HepG2 (cell line): ENCODE results near the gene XXYLT1.

Experiments
- ATM ChIP-seq: fragments of 450-650 bp; IDR thresholded peaks from 2 replicates; pipeline ENCODE4 v1.7.1; 2017; ENCODE audit warnings: mild to moderate bottlenecking, borderline replicate concordance
- DPF2 ChIP-seq: sonication (generic); formaldehyde crosslinking; IDR thresholded peaks from 2 replicates; pipeline ENCODE4 v1.4.0; 2020; ENCODE audit warnings: mild to moderate bottlenecking, low read depth, missing genetic modification reagents, borderline replicate concordance
- HNRNPUL1 ChIP-seq: fragments of 200-400 bp; formaldehyde crosslinking; IDR thresholded peaks from 2 replicates; pipeline ENCODE4 v1.6.1; 2017; ENCODE audit warnings: low read depth, mild to moderate bottlenecking, low read length, moderate library complexity
- STAT5B ChIP-seq: sonication (generic); formaldehyde crosslinking; IDR thresholded peaks from 2 replicates; pipeline ENCODE4 v1.4.0; 2020; ENCODE audit warnings: missing genetic modification reagents
- ZNF274 ChIP-seq: sonication (generic); formaldehyde crosslinking; IDR thresholded peaks from 2 replicates; pipeline ENCODE4 v1.5.1; 2020; ENCODE audit warnings: mild to moderate bottlenecking, missing genetic modification reagents
- TF ChIP-seq, protein P1 (sequence below): IDR thresholded peaks from 2 replicates; pipeline ENCODE4 v1.6.1; 2016; ENCODE audit warnings: low read depth, missing genetic modification reagents, missing compliant biosample characterization
- TF ChIP-seq, protein P2 (sequence below): sonication (generic); formaldehyde crosslinking; IDR thresholded peaks from 2 replicates; pipeline ENCODE4 v1.5.0; 2020; ENCODE audit warnings: mild to moderate bottlenecking, missing genetic modification reagents, moderate library complexity
- TF ChIP-seq, protein P3 (sequence below): IDR thresholded peaks from 2 replicates; pipeline ENCODE4 v1.6.1; 2016; ENCODE audit warnings: control low read depth
- TF ChIP-seq, protein P4 (sequence below): sonication (generic); formaldehyde crosslinking; IDR thresholded peaks from 2 replicates; pipeline ENCODE4 v1.4.0; 2020; ENCODE audit warnings: low read depth, mild to moderate bottlenecking, missing genetic modification reagents

DNA sequence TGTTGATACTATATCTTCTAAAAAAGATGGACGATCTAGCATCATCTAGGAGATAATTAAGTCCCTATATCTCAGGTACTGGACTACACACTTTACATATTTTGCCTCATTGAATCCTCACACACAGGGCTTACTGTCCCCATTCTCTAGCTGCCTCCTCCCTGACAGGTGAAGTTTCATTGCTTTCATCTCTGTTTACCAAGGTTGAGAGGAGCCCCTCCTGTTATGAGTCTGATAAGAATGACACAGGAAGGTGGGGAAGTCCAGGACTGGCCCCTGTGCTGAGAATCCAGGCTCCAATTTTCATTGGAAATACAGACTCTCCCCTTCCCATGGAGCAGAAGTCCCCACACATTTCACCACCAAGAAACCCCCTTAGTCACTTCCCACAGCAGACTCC is 105.2 kb downstream of the XXYLT1 start:
- TF ChIP-seq ZNF274 (CRISPR knock-in tag) (no peak), STAT5B (CRISPR knock-in tag) (no peak), ATM (no peak), DPF2 (CRISPR knock-in tag) (peak; percentile 77), HNRNPUL1 (no peak)
- TF ChIP-seq, protein P1, sequence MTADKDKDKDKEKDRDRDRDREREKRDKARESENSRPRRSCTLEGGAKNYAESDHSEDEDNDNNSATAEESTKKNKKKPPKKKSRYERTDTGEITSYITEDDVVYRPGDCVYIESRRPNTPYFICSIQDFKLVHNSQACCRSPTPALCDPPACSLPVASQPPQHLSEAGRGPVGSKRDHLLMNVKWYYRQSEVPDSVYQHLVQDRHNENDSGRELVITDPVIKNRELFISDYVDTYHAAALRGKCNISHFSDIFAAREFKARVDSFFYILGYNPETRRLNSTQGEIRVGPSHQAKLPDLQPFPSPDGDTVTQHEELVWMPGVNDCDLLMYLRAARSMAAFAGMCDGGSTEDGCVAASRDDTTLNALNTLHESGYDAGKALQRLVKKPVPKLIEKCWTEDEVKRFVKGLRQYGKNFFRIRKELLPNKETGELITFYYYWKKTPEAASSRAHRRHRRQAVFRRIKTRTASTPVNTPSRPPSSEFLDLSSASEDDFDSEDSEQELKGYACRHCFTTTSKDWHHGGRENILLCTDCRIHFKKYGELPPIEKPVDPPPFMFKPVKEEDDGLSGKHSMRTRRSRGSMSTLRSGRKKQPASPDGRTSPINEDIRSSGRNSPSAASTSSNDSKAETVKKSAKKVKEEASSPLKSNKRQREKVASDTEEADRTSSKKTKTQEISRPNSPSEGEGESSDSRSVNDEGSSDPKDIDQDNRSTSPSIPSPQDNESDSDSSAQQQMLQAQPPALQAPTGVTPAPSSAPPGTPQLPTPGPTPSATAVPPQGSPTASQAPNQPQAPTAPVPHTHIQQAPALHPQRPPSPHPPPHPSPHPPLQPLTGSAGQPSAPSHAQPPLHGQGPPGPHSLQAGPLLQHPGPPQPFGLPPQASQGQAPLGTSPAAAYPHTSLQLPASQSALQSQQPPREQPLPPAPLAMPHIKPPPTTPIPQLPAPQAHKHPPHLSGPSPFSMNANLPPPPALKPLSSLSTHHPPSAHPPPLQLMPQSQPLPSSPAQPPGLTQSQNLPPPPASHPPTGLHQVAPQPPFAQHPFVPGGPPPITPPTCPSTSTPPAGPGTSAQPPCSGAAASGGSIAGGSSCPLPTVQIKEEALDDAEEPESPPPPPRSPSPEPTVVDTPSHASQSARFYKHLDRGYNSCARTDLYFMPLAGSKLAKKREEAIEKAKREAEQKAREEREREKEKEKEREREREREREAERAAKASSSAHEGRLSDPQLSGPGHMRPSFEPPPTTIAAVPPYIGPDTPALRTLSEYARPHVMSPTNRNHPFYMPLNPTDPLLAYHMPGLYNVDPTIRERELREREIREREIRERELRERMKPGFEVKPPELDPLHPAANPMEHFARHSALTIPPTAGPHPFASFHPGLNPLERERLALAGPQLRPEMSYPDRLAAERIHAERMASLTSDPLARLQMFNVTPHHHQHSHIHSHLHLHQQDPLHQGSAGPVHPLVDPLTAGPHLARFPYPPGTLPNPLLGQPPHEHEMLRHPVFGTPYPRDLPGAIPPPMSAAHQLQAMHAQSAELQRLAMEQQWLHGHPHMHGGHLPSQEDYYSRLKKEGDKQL (CRISPR knock-in tag), result peak; percentile 86
- TF ChIP-seq, protein P2, sequence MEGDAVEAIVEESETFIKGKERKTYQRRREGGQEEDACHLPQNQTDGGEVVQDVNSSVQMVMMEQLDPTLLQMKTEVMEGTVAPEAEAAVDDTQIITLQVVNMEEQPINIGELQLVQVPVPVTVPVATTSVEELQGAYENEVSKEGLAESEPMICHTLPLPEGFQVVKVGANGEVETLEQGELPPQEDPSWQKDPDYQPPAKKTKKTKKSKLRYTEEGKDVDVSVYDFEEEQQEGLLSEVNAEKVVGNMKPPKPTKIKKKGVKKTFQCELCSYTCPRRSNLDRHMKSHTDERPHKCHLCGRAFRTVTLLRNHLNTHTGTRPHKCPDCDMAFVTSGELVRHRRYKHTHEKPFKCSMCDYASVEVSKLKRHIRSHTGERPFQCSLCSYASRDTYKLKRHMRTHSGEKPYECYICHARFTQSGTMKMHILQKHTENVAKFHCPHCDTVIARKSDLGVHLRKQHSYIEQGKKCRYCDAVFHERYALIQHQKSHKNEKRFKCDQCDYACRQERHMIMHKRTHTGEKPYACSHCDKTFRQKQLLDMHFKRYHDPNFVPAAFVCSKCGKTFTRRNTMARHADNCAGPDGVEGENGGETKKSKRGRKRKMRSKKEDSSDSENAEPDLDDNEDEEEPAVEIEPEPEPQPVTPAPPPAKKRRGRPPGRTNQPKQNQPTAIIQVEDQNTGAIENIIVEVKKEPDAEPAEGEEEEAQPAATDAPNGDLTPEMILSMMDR (CRISPR knock-in tag), result 0 out of 2 replicates have a peak, but pooled peaks have one; percentile 17
- TF ChIP-seq, protein P3, sequence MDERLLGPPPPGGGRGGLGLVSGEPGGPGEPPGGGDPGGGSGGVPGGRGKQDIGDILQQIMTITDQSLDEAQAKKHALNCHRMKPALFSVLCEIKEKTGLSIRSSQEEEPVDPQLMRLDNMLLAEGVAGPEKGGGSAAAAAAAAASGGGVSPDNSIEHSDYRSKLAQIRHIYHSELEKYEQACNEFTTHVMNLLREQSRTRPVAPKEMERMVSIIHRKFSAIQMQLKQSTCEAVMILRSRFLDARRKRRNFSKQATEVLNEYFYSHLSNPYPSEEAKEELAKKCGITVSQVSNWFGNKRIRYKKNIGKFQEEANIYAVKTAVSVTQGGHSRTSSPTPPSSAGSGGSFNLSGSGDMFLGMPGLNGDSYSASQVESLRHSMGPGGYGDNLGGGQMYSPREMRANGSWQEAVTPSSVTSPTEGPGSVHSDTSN (CRISPR knock-in tag), result peak; percentile 59; the same call in 1 of the 2 replicates
- TF ChIP-seq, protein P4, sequence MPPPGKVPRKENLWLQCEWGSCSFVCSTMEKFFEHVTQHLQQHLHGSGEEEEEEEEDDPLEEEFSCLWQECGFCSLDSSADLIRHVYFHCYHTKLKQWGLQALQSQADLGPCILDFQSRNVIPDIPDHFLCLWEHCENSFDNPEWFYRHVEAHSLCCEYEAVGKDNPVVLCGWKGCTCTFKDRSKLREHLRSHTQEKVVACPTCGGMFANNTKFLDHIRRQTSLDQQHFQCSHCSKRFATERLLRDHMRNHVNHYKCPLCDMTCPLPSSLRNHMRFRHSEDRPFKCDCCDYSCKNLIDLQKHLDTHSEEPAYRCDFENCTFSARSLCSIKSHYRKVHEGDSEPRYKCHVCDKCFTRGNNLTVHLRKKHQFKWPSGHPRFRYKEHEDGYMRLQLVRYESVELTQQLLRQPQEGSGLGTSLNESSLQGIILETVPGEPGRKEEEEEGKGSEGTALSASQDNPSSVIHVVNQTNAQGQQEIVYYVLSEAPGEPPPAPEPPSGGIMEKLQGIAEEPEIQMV (CRISPR knock-in tag), result no peak
